Activated CD4-positive, alpha-beta T cell treated with anti-CD3 and anti-CD28 coated beads, Interleukin-2, amount 50 U/mL, for 48 hours (primary cell): ENCODE results near the gene KYAT1.
"Not testable (repeated sequence)": the region's sequence is repeated elsewhere in the genome, so short reads cannot be mapped to it uniquely, and the experiment has no call there.

Experiments
- DNase-seq, 2 experiments: peaks; one replicate each; pipeline ENCODE4 v3.0.0-alpha.2; 2020

KYAT1 gene

GRCh38 chr9:128882677-128883603 lies 1.2 kb upstream of the KYAT1 start:
- peak in 1 of 2 experiments; percentile 33 for DNase-seq

DNA sequence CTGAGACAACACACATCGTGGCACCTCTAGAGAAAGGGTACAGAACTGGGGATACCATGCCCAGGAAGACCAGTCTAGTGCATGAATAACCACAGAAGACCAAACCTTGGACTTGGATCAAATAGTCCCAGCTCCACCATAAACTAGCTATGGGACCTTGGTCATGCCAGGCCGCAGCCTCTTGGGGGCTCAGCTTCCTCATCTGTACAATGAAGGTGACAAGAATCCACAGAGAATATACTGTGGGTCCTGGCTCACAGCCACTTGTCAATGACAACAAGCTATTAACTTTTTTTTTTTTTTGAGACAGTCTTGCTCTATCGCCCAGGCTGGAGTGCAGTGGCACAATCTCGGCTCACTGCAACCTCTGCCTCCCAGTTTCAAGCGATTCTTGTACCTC lies 3.9 kb downstream of the KYAT1 start:
- DNase-seq, result no peak

DNA sequence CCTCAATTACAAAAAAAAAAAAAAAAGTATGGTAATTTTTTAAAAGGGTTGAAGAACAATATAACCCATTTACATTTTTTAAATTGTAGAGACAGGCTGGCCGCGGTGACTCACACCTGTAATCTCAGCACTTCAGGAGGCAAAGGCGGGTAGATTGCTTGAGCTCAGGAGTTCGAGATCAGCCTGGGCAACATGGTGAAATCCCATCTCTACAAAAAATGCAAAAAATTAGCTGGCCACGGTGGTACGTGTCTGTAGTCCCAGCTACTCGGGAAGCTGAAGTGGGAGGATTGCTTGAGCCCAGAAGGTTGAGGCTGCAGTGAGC lies 10.8 kb downstream of the KYAT1 start:
- not testable (repeated sequence) for DNase-seq

DNA sequence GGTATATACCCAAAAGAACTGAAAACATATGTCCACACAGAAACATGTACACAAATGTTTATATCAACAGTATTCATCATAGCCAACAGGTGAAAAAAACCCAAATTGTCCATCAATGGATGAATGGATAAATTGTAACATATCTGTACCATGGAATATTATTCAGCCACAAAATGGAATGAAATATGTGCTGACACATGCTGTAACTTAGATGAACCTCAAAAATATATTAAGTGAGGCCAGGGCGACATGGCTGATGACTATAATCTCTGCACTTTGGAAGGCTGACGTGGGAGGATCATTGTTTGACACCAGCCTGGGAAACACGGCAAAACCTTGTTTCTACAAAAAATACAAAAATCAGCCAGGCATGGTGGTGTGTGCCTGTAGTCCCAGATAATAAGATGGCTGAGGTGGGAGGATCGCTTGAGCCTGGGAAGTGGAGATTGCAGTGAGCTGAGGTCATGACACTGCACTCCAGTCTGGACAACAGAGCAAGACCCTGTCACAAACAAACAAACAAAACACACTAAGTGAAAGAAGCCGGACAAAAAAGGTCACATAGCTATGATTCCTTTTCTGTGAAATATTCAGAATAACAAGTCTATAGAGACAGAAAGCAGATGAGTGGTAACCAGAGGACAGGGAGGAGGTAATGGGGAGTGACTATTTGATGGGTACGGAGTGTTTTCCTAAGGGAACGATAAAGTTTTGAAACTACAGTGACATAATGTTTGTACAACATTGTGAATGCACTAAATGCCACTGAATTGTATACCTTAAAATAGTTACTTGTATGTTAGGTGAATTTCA lies 11.4 kb downstream of the KYAT1 start:
- DNase-seq, result no peak

GRCh38 chr9:128863647-128864046 lies 18.1 kb downstream of the KYAT1 start:
- peak; percentile 89 to 91 for DNase-seq

- DNase-seq, result no peak
These were observed 19.3 kb downstream of the KYAT1 start for GRCh38 chr9:128862401-128862851.

- DNase-seq, result no peak
These were observed 20.2 kb downstream of the KYAT1 start for GRCh38 chr9:128861501-128861900.

DNA sequence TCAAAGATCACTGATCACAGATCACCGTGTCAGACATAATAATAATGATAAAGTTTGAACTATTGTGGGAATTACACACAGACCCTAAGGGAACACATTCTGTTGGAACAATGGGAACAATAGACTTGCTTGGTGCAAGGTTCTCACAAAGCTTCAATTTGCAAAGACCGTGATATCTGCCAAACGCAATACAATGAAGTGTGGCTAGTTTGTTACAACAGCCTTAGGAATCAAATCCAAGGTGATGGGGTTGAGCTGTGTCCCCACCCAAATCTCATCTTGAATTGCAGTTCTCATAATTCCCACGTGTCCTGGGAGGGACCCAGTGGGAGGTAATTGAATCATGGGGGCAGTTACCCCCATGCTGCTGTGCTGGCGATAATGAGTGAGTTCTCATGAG lies 20.8 kb downstream of the KYAT1 start:
- no peak for DNase-seq

GRCh38 chr9:128858476-128858875 lies 23.3 kb downstream of the KYAT1 start:
- not testable (repeated sequence) for DNase-seq

DNA sequence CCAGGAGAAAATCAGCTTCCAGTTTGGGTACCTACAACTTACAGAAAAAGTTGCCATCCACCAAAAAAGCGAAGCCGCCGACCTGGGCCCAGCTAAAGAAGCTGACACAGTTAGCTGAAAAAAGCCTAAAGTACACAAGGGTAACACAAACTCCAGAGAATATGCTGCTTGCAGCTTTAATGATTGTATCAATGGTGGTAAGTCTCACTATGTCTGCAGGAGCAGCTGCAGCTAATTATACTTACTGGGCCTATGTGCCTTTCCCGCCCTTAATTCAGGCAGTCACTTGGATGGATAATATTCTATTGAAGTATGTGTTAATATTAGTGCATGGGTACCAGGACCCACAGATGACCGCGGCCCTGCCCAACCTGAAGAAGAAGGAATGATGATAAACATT lies 27.3 kb downstream of the KYAT1 start:
- not testable (repeated sequence) for DNase-seq

DNA sequence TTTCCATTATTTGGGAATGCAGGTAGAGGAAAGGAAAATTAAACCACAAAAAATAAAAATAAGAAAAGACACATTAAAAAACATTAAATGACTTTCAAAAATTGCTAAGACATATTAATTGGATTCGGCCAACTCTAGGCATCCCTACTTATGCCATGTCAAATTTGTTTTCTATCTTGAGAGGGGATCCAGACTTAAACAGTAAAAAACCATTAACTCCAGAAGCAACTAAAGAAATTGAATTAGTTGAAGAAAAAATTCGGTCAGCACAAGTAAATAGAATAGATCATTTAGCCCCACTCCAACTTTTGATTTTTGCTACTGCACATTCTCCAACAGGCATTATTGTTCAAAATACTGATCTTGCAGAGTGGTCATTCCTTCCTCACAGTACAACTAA lies 29.1 kb downstream of the KYAT1 start:
- not testable (repeated sequence) for DNase-seq

DNA sequence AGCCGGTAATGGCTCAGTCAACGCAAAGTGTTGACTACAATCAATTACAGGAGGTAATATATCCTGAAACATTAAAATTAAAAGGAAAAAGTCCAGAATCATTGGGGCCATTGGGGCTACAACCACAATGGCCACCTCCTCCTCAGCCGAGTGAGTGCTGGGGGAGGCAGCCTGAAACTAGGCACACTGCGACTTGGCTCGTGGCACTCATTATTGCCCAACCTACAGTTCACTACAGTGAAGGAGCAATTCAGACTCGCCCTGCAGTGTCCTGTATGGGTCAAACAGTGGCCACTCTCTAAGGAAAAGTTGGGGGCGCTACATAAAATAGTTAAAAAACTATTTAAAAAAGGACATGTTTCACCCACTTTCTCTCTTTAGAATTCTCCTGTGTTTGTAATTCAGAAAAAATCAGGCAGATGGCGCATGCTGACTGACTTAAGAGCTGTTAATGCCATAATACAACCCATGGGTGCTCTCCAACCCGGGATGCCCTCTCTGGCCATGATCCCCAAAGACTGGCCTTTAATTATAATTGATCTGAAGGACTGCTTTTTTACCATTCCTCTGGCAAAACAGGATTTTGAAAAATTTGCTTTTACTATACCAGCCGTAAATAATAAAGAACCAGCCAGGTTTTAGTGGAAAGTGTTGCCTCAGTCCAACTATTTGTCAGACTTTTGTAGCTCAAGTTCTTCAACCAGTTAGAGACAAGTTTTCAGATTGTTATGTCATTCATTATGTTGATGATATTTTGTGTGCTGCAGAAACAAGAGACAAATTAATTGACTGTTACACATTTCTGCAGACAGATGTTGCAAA lies 29.8 kb downstream of the KYAT1 start:
- peak in 1 of 2 experiments; percentile 11 for DNase-seq

DNA sequence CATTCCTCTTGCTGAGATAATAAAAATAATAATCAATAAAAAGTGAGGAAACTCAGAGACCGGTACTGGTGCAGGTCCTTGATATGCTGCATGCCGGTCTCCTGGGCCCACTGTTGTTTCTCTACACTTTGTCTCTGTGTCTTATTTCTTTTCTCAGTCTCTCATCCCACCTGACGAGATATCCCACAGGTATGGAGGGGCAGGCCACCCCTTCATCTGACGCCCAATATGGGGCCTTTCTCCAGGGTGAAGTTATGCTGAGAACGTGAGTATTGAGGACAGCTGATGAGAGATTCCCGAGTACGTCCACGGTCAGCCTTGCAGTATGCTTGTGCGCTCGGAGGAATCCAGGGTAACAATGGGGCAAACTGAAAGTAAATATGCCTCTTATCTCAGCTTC lies 30.7 kb downstream of the KYAT1 start:
- not testable (repeated sequence) for DNase-seq

DNA sequence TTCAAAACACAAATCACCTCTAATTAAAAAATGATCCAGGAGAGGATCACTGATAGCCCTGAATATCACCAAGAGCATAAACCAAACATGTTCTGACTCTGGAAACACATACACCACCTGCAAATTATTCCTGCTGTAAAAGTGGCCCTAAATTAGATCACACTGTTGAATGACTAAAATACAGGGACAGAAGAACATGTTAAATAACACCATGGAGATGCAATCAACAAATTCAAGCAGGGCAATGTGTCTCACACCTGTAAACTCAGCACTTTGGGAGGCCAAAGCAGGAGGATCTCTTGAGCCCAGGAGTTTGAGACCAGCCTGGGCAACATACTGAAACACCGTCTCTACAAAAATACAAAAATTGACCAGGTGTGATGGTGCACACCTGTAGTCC lies 33.9 kb downstream of the KYAT1 start:
- DNase-seq, result no peak

GRCh38 chr9:128846680-128847030 lies 35.1 kb downstream of the KYAT1 start:
- DNase-seq, result no peak

DNA sequence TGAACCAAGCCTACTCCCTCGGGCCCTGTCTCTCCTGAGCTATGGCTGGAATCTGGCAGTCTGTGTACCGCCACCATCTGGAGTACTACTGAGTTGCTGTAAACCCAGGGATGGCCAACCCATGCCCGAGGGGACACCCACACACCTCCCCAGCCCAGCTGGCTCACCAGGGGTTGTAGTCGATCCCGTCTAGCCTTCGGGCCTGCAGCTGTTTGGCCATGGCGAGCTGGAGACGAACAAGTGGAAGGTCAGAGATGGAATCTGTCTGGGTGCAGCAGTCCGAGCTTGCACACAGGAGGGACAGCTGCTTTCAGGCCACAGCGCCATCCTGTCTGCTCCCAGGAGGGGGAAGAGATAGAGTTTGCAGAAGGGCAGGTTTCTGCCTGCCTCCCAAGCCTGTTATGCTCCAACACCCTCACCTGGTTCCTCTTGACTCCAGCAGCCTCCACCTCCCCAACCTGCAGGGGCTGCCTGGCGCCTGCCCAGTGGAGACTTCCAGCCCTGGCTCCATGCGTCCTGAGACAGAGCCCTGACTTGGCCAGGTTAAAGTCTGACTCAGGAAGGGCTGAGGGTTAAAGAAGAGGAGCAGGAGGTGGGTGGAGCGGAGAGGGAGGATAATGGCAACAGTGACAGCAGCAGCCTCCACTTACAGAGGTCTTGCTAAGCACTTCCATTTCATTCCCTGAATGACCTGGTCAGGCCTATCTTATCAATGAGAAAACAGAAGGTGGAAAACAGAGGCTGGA lies 36.4 kb downstream of the KYAT1 start:
- DNase-seq, result no peak

GRCh38 chr9:128843171-128843570 lies 38.6 kb downstream of the KYAT1 start:
- DNase-seq, result not testable (repeated sequence)

DNA sequence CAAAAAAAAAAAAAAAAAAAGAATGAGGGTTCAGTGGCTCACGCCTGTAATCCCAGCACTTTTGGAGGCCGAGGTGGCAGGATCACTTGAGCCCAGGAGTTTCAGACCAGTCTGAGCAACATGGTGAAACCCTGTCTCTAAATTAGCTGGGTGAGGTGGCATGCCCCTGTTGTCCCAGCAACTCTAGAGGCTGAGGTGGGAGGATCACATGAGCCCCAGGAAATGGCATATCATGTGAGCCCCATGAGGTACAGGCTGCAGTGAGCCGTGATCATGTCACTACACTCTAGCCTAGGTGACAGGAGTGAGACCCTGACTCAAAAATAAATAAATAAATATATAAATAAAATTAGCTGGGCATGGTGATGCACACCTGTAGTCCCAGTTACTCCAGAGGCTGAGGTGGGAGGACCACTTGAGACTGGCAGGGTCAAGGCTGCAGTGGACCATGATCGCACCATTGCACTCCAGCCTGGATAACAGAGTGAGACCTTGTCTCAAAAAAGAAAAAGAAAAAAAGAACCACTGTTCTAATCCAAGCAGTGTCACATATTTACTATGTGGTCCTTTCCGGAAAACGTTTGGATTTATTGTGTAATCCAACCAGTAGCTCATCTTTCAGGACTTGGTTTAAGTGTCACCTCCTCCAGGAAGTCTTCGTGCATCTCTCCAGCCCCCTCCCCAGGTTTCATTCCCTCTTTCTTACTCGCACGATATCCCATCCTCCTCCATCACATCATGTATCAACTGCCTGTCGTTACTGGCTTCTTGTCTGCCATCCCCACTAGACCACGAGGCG lies 39.9 kb downstream of the KYAT1 start:
- no peak for DNase-seq

DNA sequence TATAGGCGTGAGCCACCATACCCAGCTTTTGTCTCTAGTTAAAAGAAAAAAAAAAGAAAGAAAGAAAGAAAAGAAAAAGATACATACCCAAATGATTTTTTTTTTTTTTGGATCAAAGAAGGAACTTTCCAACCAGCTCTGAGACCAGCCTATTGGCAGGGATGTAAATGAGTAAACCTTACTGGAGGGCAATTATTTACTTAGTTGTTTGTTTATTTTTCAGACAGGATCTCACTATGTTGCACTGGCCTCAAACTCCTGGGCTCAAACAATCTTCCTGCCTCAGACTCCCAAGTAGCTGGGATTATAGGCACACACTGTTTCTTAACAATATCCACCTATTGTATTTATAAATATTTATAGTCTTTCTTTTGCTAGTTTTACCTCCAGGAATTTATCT lies 41.2 kb downstream of the KYAT1 start:
- no peak for DNase-seq

GRCh38 chr9:128838338-128838737 lies 43.4 kb downstream of the KYAT1 start:
- DNase-seq, result no peak

DNA sequence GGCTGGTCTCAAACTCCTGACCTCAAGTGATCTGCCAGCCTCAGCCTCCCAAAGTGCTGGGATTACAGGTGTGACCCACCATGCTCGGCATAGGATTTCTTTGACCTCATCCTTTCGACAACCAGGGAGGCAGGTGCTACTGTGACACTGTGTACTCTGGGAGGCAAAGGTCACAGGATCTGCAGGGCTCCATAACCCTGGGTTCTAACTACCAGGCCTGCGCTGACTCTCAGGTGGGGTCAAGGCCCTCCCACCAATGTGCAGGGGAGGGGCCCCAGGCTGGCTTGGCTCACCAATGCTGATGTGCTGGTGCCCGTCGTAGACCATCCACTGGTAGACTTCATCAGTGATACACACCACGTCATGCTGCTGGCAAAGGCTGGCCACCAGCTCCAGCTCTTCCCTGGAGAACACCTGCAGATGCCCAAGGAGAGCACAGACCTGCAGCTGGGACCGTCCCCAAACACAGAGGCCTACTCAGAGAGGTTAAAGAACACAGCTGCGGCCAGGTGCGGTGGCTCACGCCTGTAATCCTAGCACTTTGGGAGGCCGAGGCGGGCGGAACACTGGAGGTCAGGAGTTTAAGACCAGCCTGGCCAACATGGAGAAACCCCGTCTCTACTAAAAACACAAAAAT lies 45.1 kb downstream of the KYAT1 start:
- no peak for DNase-seq
